Measurements from ENCODE around the gene VASP. TPM values are rescaled to one million over a fixed set of nuclear protein-coding genes. Genes with fewer than 3 reads are reported as not detected.

Gene VASP
- total and polyA plus RNA-seq, 2 of the 13 experiments (the other 11 are each of a cell fraction or from before 2014, with no cell fraction given) = 41.8 to 67.1 TPM

GRCh38 chr19:45506989-45507871, at the start of gene VASP (continued):
- TF ChIP-seq USF2 (IDR thresholded peaks at IDR 0.05; ENCODE audit: low read depth, low read length) (no peak), USF2 (CRISPR knock-in tag; IDR thresholded peaks at IDR 0.05; ENCODE audit: borderline replicate concordance) (peak; percentile 31; the same call in 1 of the 2 replicates), POLR2AphosphoS2 (IDR thresholded peaks at IDR 0.05; ENCODE audit: low read depth, low read length) (no peak), RBM39 (IDR thresholded peaks at IDR 0.05; ENCODE audit: low read depth, low read length, poor library complexity, severe bottlenecking) (peak; percentile 44), ZSCAN5A (CRISPR knock-in tag; IDR thresholded peaks at IDR 0.05; ENCODE audit: borderline replicate concordance) (no peak), ZNF142 (CRISPR knock-in tag; IDR thresholded peaks at IDR 0.05) (no peak), HOXA9 (CRISPR knock-in tag; IDR thresholded peaks at IDR 0.05; ENCODE audit: borderline replicate concordance) (0 out of 2 replicates have a peak, but pooled peaks have one; percentile 32), ZZZ3 (CRISPR knock-in tag; IDR thresholded peaks at IDR 0.05; ENCODE audit: borderline replicate concordance) (no peak), MTF1 (CRISPR knock-in tag; IDR thresholded peaks at IDR 0.05) (0 out of 2 replicates have a peak, but pooled peaks have one; percentile 21), ZNF781 (CRISPR knock-in tag; IDR thresholded peaks at IDR 0.05; ENCODE audit: borderline replicate concordance, not compliant biosample characterization) (no peak), HNRNPLL (IDR thresholded peaks at IDR 0.05; ENCODE audit: low read depth, low read length, poor library complexity, severe bottlenecking) (peak; percentile 69), FIP1L1 (IDR thresholded peaks at IDR 0.05; ENCODE audit: borderline replicate concordance, insufficient read depth, low read depth, low read length) (no peak), BRCA1 (CRISPR knock-in tag; IDR thresholded peaks at IDR 0.05) (no peak), AKAP8 (CRISPR knock-in tag; IDR thresholded peaks at IDR 0.05) (0 out of 2 replicates have a peak, but pooled peaks have one; percentile 68), NFKBIZ (CRISPR knock-in tag; IDR thresholded peaks at IDR 0.05) (no peak), ZNF546 (CRISPR knock-in tag; conservative IDR thresholded peaks at IDR 0.05) (0 out of 2 replicates have a peak, but pooled peaks have one; percentile 65), SMARCC2 (IDR thresholded peaks at IDR 0.05) (no peak), PAF1 (CRISPR knock-in tag; IDR thresholded peaks at IDR 0.05) (no peak), PHF21A (CRISPR knock-in tag; IDR thresholded peaks at IDR 0.05) (no peak)
